HG03139 (cell line): ENCODE measurements around the gene TXNIP.

Experiments
- ATAC-seq: cut with Tn5 transposase; IDR thresholded peaks from one replicate; pipeline ENCODE4 v1.9.1; 2021; ENCODE audit not compliant: unreplicated experiment

TXNIP gene

DNA sequence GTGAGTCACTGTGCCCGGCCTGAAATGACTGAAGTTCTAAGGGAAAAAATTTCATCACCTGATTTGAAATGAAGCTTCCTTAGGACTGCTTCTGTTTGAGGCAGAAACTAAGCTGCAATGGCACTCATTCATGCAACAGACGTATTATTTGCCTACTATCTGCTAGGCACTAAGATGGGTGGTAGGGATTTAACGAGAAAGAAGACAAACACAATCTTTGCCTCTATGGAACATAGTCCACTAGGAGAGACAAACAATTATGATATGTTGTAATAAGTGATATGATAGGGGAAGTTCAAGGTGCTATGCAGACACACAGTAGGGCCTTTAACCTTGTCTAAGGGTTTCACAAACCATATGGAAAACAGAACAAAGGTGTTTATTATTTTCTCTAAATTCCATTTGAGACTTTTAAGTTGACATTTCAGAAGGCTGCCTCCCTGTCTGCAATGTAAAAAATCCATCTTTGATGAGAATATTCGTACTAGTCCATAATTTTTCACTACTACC, 49.8 kb downstream of the TXNIP start:
- no peak for ATAC-seq

DNA sequence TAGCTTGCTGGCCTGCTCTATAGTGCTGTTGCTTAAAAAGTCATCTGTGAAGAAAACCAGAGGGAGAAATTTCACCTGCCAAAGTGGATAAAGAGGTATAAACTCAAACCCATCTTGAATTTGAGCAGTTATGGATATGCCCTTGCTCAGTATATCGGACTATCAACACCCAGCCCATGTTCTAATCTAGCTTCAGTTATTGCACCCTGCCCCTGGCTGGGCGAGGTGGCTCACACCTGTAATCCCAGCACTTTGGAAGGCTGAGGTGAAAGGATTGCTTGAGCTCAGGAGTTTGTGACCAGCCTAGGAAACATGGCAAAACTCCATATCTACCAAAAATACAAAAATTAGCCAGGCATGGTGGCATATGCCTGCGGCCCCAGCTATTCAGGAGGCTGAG, 51.8 kb downstream of the TXNIP start:
- no peak for ATAC-seq

DNA sequence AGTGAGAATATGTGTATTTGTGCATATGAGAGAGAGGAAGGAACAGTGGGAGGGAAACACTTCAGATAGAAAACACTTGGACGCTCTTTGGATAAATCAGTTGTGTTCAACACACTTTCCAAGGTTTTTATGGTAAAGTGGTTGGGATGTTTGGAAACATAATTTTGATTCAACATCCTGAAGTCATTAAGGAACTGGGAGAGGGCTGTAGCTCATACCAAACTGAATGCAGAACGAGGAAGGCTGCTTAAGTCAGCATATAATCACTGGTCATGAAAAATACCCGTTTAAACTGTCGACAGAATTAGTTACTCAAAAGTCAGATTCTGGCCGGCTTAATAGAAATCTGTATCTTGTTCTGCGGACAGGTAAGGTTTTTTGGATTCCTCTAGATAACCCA, 53.5 kb downstream of the TXNIP start:
- no peak for ATAC-seq
